ENCODE measurements around the gene LRRC52.

- TF ChIP-seq CTCF (IDR thresholded peaks at IDR 0.05) (no peak), POLR2A (IDR thresholded peaks at IDR 0.05) (no peak), POLR2AphosphoS5 (IDR thresholded peaks at IDR 0.05; ENCODE audit: insufficient read depth in 1 of 2, low read depth in 1 of 2) (no peak)
These were observed 51.6 kb downstream of the LRRC52 start for GRCh38 chr1:165595246-165595938.
